LNCaP clone FGC (cell line): ENCODE data around the gene PCDHGA6.
"Not testable (repeated sequence)": the region's sequence is repeated elsewhere in the genome, so short reads cannot be mapped to it uniquely, and the experiment has no call there.

Experiments
- DNase-seq: peaks from one replicate; pipeline ENCODE4 v3.0.0-alpha.2; 2011; ENCODE audit warnings: low read depth
- H3K4me3 ChIP-seq: 2 replicates; pipeline ENCODE4 v1.5.1; 2011; ENCODE audit warnings: mild to moderate bottlenecking, low read depth, low read length, control low read depth
- CTCF ChIP-seq: IDR thresholded peaks from 2 replicates; pipeline ENCODE4 v1.5.1; 2012; ENCODE audit warnings: mild to moderate bottlenecking; ENCODE audit not compliant: control insufficient read depth, insufficient read depth; ENCODE audit errors: extremely low read depth

PCDHGA6 gene

GRCh38 chr5:141382469-141383294, 9.0 kb downstream of the PCDHGA6 start, which contains the start of gene PCDHGA7:
TSS of gene PCDHGA7 (plus strand) at chr5:141382742. CDS start at chr5:141382900, 158 bp downstream.
- H3K4me3 ChIP-seq, result peak within 1 kb of the TSS; percentile 65
- TF ChIP-seq CTCF, result peak; percentile 57
- DNase-seq, result no peak

GRCh38 chr5:141383345-141383744, 9.7 kb downstream of the PCDHGA6 start:
- peak overlapping the region; percentile 65 for H3K4me3 ChIP-seq

GRCh38 chr5:141384471-141385267, 11.0 kb downstream of the PCDHGA6 start:
- H3K4me3 ChIP-seq, result no peak overlapping the region
- TF ChIP-seq CTCF, result no peak
- no peak for DNase-seq

More at GRCh38 chr5:141383345-141383744, 9.7 kb downstream of the PCDHGA6 start:
- no peak for TF ChIP-seq CTCF
- DNase-seq, result no peak

GRCh38 chr5:141387557-141388311, 14.0 kb downstream of the PCDHGA6 start, which contains the start of gene PCDHGB4:
TSS of gene PCDHGB4 (plus strand) at chr5:141387698. CDS start at chr5:141387885, 187 bp downstream.
- peak; percentile 25; the same call in 1 of the 2 replicates for TF ChIP-seq CTCF
- H3K4me3 ChIP-seq, DNase-seq: not testable (repeated sequence)

- no peak overlapping the region for H3K4me3 ChIP-seq
- no peak for TF ChIP-seq CTCF
- no peak for DNase-seq
Observed at GRCh38 chr5:141388661-141389060, 15.0 kb downstream of the PCDHGA6 start.

- TF ChIP-seq CTCF, result no peak
- H3K4me3 ChIP-seq, result no peak overlapping the region
- DNase-seq, result no peak
Observed at GRCh38 chr5:141389153-141390042, 15.7 kb downstream of the PCDHGA6 start.
